Keratinocyte (primary cell): ENCODE data around the gene TLCD3B. TPM values are rescaled to one million over a fixed set of nuclear protein-coding genes. Genes with fewer than 3 reads are reported as not detected.

Experiments
- DNase-seq: peaks from one replicate; pipeline ENCODE4 v3.0.0-alpha.2; 2011; ENCODE audit warnings: low read depth, missing footprints, low spot score
- FAIRE-seq: peaks from 2 replicates; lab custom pipeline; 2011; peaks lifted over from hg19 to GRCh38; lab: Jason Lieb, UNC
- H2AFZ ChIP-seq: 2 replicates; pipeline ENCODE4 v1.6.0; 2012; ENCODE audit warnings: low read length, control low read depth, inconsistent platforms; ENCODE audit not compliant: control insufficient read depth
- H3K27ac ChIP-seq: 2 replicates; pipeline ENCODE4 v1.5.1; 2011; ENCODE audit warnings: low read length; ENCODE audit not compliant: control insufficient read depth, insufficient read depth
- H3K27me3 ChIP-seq: 3 replicates; pipeline ENCODE4 v1.6.0; 2011; ENCODE audit warnings: low read length; ENCODE audit not compliant: control insufficient read depth, insufficient read depth; ENCODE audit errors: extremely low read depth
- H3K36me3 ChIP-seq, 2 experiments: 2 replicates in 1 of 2; 3 replicates in 1 of 2; pipeline ENCODE4 v1.5.1; 2011; ENCODE audit warnings: low read length in 2 of 2, mild to moderate bottlenecking in 1 of 2; ENCODE audit not compliant: control insufficient read depth in 2 of 2, insufficient read depth in 2 of 2; ENCODE audit errors: extremely low read depth in 1 of 2
- H3K4me1 ChIP-seq: 3 replicates; pipeline ENCODE4 v1.5.1; 2011; ENCODE audit warnings: low read length; ENCODE audit not compliant: control insufficient read depth, insufficient read depth; ENCODE audit errors: extremely low read depth
- H3K4me2 ChIP-seq: 3 replicates; pipeline ENCODE4 v1.6.0; 2011; ENCODE audit warnings: low read depth, low read length; ENCODE audit not compliant: control insufficient read depth, insufficient read depth; ENCODE audit errors: extremely low read depth
- H3K4me3 ChIP-seq, 3 experiments: fragments of 200-600 bp in 1 of 3; sonication (generic) in 1 of 3; 2 replicates in 2 of 3; 3 replicates in 1 of 3; pipeline ENCODE4 v1.5.1; 2011 to 2016; ENCODE audit warnings: low read length in 3 of 3, mild to moderate bottlenecking in 3 of 3, control low read depth in 2 of 3, inconsistent platforms in 1 of 3, low read depth in 1 of 3, mixed read lengths in 1 of 3, mixed run types in 1 of 3, moderate library complexity in 1 of 3; ENCODE audit not compliant: control insufficient read depth in 2 of 3, insufficient read depth in 2 of 3; ENCODE audit errors: extremely low read depth in 1 of 3
- H3K79me2 ChIP-seq: 2 replicates; pipeline ENCODE4 v1.6.0; 2012; ENCODE audit warnings: low read length; ENCODE audit not compliant: control insufficient read depth, insufficient read depth
- H3K9ac ChIP-seq: 3 replicates; pipeline ENCODE4 v1.6.0; 2011; ENCODE audit warnings: low read length; ENCODE audit not compliant: control insufficient read depth, insufficient read depth; ENCODE audit errors: extremely low read depth
- H3K9me1 ChIP-seq: 3 replicates; pipeline ENCODE4 v1.6.0; 2011; ENCODE audit warnings: low read length; ENCODE audit not compliant: control insufficient read depth, insufficient read depth; ENCODE audit errors: extremely low read depth
- H3K9me3 ChIP-seq: 2 replicates; pipeline ENCODE4 v1.5.1; 2012; ENCODE audit warnings: low read depth, low read length; ENCODE audit not compliant: control insufficient read depth
- H4K20me1 ChIP-seq: 3 replicates; pipeline ENCODE4 v1.6.0; 2011; ENCODE audit warnings: low read length; ENCODE audit not compliant: control insufficient read depth, insufficient read depth; ENCODE audit errors: extremely low read depth
- EZH2 ChIP-seq: IDR thresholded peaks from one replicate; pipeline ENCODE4 v1.6.1; 2012; ENCODE audit warnings: inconsistent platforms, mild to moderate bottlenecking, low read length, moderate library complexity
- dilution Hi-C: fragments of 300-500 bp; cut with MboI; formaldehyde crosslinking; loops from one replicate; pipeline ENCODE4 v1.7.0; 2020; ENCODE audit warnings: low sequenced_read_pairs; ENCODE audit not compliant: extremely low pct_ligation_motif_present
- polyA plus RNA-seq, 5 experiments: library from polyadenylated mRNA; depleted of rRNA in 3 of 5; stranded (reverse) in 3 of 5; stranded (forward) in 1 of 5; unstranded in 1 of 5; fragments of >200 nt; gene quantifications; 1 replicate in 1 of 5; 2 replicates in 3 of 5; 3 replicates in 1 of 5; pipeline versions ENCODE4 v1.2.1 to v1.2.3, GENCODE V29; 2011 to 2012; ENCODE audit warnings: missing spikeins in 2 of 5, low read depth in 1 of 5, low replicate concordance in 1 of 5
- TF ChIP-seq, protein P1 (sequence below), 3 experiments: IDR thresholded peaks in 1 of 3; conservative IDR thresholded peaks in 1 of 3; optimal IDR thresholded peaks in 1 of 3; 2 replicates in 2 of 3; 3 replicates in 1 of 3; pipeline versions ENCODE3 to v1.5.1; 2011; ENCODE audit warnings: low read length in 3 of 3, mild to moderate bottlenecking in 3 of 3, moderate library complexity in 2 of 3, control low read depth in 1 of 3, inconsistent platforms in 1 of 3; ENCODE audit not compliant: insufficient read depth in 2 of 3; ENCODE audit errors: extremely low read depth in 1 of 3

The TLCD3B gene
- polyA plus RNA-seq, 1 donor (not counting 4 experiments of a cell fraction or from before 2014, with no cell fraction given) = not detected

GRCh38 chr16:30000735-30001631 lies 30.1 kb downstream of the TLCD3B start:
- Histone ChIP-seq H3K9me3 (no peaks in the 10 kb centered on the region), H3K27me3 (no peaks in the 10 kb centered on the region), H3K36me3 (peaks cover 18 to 27% of the 10 kb centered on the region in 2 experiments), H3K4me3 (no peak overlapping the region), H3K4me1 (peaks cover 6% of the 10 kb centered on the region), H3K27ac (no peak overlapping the region), H2AFZ (no peak overlapping the region), H3K79me2 (peaks cover 10% of the 10 kb centered on the region), H3K9me1 (no peaks in the 10 kb centered on the region), H4K20me1 (no peaks in the 10 kb centered on the region), H3K4me2 (no peak overlapping the region), H3K9ac (no peak overlapping the region)
- FAIRE-seq (no peak), DNase-seq (no peak)
- dilution Hi-C loops = no loop called here
- no peak for TF ChIP-seq EZH2
- TF ChIP-seq, protein P1, sequence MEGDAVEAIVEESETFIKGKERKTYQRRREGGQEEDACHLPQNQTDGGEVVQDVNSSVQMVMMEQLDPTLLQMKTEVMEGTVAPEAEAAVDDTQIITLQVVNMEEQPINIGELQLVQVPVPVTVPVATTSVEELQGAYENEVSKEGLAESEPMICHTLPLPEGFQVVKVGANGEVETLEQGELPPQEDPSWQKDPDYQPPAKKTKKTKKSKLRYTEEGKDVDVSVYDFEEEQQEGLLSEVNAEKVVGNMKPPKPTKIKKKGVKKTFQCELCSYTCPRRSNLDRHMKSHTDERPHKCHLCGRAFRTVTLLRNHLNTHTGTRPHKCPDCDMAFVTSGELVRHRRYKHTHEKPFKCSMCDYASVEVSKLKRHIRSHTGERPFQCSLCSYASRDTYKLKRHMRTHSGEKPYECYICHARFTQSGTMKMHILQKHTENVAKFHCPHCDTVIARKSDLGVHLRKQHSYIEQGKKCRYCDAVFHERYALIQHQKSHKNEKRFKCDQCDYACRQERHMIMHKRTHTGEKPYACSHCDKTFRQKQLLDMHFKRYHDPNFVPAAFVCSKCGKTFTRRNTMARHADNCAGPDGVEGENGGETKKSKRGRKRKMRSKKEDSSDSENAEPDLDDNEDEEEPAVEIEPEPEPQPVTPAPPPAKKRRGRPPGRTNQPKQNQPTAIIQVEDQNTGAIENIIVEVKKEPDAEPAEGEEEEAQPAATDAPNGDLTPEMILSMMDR (optimal IDR thresholded peaks at IDR 0.05 in 1 of 3, IDR thresholded peaks at IDR 0.05 in 1 of 3, conservative IDR thresholded peaks at IDR 0.05 in 1 of 3; ENCODE audit: extremely low read depth in 1 of 3, insufficient read depth in 2 of 3, low read length in 3 of 3) = no peak

DNA sequence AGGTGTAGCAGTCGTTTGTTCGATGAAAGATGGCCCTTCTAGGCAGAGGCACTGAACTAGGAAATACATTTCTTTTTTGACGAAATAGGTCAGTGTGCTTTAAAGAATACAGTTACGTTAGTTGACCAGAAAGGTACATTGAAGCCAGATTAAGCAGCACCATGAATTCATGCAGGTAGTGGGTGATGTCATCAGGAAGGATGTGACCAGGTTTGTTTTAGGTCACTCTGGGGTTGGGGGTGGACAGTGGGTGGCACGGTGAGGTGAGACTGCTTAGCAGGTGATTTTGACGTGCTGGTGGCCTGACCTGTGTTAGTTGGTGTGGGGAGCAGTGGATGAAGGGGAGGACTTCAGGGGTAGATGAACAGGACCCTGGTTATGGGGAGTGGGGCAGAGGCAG lies 31.5 kb downstream of the TLCD3B start:
- no peaks in the 10 kb centered on the region for H3K9me1 ChIP-seq
- no peak overlapping the region for H2AFZ ChIP-seq
- H3K4me3 ChIP-seq = no peak overlapping the region
- no peaks in the 10 kb centered on the region for H4K20me1 ChIP-seq
- FAIRE-seq (no peak), DNase-seq (no peak)
- no peaks in the 10 kb centered on the region for H3K27me3 ChIP-seq
- TF ChIP-seq, protein P1 (optimal IDR thresholded peaks at IDR 0.05 in 1 of 3, IDR thresholded peaks at IDR 0.05 in 1 of 3, conservative IDR thresholded peaks at IDR 0.05 in 1 of 3; ENCODE audit: extremely low read depth in 1 of 3, insufficient read depth in 2 of 3, low read length in 3 of 3) = no peak
- no peak for TF ChIP-seq EZH2
- H3K4me1 ChIP-seq = peaks cover 14% of the 10 kb centered on the region
- H3K79me2 ChIP-seq = peaks cover 10% of the 10 kb centered on the region
- H3K9ac ChIP-seq = no peak overlapping the region
- H3K27ac ChIP-seq = no peak overlapping the region
- no peak overlapping the region for H3K4me2 ChIP-seq
- peaks cover 18 to 27% of the 10 kb centered on the region in 2 experiments for H3K36me3 ChIP-seq
- no peaks in the 10 kb centered on the region for H3K9me3 ChIP-seq
- dilution Hi-C loops = no loop called here
